ENCODE results near the gene RELN.

GRCh38 chr7:103762877-103763276 lies 226.6 kb downstream of the RELN start:
- TF ChIP-seq, protein P1, sequence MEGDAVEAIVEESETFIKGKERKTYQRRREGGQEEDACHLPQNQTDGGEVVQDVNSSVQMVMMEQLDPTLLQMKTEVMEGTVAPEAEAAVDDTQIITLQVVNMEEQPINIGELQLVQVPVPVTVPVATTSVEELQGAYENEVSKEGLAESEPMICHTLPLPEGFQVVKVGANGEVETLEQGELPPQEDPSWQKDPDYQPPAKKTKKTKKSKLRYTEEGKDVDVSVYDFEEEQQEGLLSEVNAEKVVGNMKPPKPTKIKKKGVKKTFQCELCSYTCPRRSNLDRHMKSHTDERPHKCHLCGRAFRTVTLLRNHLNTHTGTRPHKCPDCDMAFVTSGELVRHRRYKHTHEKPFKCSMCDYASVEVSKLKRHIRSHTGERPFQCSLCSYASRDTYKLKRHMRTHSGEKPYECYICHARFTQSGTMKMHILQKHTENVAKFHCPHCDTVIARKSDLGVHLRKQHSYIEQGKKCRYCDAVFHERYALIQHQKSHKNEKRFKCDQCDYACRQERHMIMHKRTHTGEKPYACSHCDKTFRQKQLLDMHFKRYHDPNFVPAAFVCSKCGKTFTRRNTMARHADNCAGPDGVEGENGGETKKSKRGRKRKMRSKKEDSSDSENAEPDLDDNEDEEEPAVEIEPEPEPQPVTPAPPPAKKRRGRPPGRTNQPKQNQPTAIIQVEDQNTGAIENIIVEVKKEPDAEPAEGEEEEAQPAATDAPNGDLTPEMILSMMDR (IDR thresholded peaks at IDR 0.05) = no peak
- no peak for TF ChIP-seq POLR2A (IDR thresholded peaks at IDR 0.05)
- no peak for TF ChIP-seq POLR2AphosphoS5 (IDR thresholded peaks at IDR 0.05)
- TF ChIP-seq EP300 (IDR thresholded peaks at IDR 0.05) = no peak

Data from gastroesophageal sphincter (tissue), 3 donors.